ENCODE measurements around the gene RALGPS1.

RALGPS1 gene

GRCh38 chr9:127102788-127103187 is 188.2 kb downstream of the RALGPS1 start:
- no peak for FAIRE-seq

GRCh38 chr9:127104581-127105311 is 190.2 kb downstream of the RALGPS1 start:
- FAIRE-seq: no peak

DNA sequence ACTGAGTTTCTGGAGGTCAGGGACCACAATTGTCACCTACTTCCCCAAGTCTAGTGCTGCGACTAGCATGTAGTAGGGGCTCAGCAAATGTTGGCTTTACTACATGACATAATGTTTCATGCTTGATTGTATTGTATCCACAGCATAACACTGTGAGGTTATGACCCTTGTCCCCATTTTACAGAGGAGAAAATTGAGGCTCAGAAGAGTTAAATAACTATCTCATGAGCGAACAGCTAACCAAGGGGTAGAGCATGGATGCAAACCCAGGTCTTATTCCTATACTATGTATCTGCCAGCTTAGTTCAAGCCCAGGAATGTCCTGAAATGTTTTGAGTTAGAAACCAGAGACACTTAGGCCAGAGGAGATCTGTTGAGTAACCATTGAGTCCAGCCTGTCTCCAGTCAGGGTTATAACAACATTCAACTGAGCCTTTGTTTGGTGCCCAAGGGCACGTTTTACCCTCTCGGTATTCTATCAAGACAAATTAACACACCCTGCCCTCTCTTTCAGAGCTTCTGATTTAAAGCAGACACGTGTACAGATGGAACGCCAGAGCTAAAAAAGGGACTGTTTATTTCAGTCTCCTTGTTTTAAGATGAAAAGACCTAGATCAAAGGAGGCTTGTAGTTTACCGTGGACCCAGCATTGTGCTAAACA is 191.4 kb downstream of the RALGPS1 start:
- no peak for FAIRE-seq

DNA sequence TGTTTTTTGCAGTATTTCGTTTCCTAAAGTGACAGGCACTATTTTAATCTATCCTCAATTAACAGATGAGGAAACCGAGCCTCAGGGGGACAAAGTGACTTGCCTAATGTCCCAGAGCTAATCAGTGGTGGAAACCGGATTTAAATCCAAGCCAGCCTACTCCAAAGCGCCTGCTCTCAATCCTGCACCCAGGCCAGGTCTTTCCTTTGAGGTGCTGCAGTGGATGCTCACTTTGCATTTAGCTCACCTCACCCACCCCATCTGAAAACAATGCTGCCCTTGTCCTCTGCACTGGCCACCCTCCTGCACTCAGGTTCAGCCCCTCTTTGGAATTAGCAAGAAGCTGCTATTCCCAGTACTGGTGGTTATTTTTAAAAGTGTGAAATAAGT is 191.9 kb downstream of the RALGPS1 start:
- no peak for FAIRE-seq

DNA sequence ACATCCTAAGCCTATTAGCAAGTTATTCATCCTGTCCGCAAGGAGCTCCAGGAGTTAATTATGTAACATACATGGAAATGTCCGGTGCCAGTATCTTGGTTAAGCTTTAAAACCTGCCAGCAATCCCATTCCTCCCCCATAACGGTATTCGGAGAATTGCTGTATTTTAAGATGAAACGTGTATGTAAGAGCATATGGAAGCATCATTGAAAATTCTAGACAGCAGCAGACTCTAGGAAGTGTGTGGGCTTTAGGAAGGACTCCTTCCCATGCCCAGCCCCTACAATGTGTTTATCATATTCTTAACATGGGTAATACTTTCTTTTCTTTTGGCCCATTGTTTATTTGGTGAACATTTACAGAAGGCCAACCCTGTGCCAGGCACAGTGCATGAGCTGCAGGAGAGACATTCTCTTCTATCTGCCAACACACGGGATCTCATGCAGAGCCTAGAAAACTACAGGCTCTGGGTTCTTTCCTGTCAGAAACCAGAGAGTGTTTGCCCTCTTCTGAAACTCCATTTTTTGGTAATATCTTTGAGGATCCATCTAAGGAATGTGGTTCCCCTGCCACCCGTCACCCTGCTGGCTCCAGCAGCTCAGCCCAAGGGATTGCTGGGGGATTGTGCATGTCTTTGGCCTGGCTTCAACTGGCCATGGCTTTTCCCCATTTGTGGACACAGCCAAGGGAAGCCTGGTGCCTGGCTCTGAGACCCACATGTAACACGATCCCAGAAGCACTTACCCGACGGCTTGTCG is 192.8 kb downstream of the RALGPS1 start:
- FAIRE-seq: no peak

DNA sequence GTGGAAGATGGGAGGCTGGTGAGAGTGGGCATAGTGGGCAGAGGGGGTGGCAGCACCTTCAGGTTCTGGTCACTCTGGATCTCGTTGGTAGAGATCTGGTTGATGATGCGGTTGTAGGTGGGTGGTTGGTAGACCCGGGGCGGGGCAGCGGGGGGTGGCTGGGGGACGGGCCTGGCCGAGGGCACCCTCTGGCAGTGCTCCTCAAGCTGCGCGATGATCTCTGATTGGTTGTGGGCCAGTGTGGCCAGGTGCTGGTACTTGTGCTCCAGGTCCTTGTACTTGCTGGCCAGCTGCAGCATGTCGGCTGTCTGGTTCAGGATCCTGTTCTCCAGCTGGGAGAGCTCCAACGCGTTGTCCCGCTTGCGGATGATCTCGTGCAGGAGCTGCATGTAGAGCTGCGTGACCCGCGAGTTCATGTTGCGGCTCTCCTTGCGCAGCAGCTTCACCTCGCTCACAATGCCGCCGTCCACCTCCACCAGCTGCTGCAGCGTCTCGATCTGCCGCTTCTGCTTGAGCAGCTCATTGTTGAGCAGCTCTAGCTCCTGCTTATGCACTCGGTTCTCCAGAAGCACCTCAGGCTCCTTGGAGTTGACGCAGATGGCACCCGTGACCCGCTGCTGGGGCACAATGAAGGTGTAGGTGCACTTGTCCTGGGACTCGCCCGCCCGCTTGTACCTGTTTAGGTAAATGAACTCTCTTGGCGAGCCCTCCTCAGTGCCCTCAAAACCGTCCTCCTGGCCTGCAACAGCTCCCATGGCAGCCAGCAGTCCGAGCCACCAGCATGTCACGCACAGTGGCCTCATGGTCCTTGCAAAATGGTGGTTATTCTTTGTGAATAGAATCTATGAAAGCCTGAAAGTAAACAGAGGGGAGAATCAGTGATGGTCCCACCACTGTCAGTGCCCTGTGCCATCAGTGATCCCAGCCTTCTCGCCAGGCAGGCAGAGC is 193.6 kb downstream of the RALGPS1 start:
- no peak for FAIRE-seq

- no peak for FAIRE-seq
These were observed 194.7 kb downstream of the RALGPS1 start for GRCh38 chr9:127109212-127109711.

DNA sequence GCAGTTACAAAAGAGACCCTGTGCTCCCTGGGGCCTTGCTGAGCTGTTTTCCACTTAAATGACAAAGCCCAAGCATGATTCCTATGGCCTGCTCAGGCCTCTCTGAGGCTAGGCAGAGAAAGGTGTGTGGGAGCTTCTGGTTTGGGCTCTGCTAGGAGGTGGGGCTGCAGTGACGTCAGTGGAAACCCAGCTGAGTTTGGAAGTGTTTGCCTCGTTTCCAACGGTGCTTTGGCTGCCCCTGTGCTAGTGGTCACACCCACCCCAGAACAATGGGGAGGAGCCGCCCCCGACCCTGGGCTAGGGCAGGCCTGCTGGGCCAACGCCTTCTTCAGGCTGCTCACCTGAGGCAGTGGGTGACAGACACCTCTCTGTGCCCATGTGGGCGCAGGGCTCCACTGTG is 197.5 kb downstream of the RALGPS1 start:
- FAIRE-seq: no peak

GRCh38 chr9:127112735-127113161 is 198.2 kb downstream of the RALGPS1 start:
- FAIRE-seq: no peak

DNA sequence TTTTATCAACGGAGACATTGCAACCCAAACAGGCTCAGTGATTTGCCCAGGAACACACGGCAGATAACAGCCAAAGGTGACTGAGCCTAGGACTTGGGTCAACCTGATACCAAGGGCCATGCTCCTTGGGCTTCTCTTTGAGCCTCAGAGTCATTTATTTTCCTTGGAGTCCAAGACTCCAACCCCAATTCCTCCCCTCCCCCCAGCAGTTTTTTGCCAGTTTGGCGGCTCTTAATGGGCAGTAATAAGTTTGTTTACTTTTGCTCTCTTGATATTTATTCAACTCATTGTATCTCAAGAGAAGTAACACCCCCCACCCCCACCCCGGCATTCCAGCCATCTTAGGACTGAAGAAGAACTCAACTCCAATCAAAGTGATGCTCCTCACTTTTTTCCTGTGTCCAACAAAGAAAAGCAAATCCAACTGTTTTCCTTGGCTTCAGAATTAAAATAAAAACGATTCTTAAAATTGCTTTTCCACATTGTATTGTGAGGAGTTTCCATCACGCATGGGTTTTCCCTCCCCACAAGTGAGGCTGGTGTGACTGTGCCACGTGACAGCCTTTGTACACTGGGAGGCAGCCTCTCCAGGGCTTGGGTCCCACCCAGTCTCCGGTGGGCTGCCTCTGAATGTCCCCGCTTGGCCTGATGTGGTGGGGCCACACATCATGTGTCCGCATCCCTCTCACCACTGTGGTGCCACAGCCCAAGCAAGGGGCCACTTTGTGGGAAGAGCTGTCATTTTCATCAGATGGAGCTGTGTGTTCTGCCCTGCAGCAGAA is 198.8 kb downstream of the RALGPS1 start:
- FAIRE-seq: no peak

DNA sequence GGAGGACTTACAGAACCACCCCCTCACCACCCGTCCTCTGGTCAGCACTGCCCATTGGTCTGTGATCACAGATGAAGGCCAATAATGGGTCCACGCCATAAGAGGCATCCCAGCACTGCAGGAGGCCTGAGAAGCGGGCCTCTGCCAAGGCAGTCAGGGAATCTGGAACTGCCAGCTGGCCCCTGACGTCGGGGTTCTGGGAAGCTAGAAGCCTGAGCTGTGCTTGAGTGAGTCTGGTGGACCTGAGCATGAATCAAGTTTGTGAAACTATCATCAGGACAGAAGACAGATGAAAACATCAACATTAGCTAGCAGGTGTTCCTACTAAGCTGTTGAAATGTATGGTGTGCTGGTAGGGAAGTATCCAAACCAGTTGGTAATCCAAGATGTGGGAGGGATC is 200.0 kb downstream of the RALGPS1 start:
- FAIRE-seq: no peak

DNA sequence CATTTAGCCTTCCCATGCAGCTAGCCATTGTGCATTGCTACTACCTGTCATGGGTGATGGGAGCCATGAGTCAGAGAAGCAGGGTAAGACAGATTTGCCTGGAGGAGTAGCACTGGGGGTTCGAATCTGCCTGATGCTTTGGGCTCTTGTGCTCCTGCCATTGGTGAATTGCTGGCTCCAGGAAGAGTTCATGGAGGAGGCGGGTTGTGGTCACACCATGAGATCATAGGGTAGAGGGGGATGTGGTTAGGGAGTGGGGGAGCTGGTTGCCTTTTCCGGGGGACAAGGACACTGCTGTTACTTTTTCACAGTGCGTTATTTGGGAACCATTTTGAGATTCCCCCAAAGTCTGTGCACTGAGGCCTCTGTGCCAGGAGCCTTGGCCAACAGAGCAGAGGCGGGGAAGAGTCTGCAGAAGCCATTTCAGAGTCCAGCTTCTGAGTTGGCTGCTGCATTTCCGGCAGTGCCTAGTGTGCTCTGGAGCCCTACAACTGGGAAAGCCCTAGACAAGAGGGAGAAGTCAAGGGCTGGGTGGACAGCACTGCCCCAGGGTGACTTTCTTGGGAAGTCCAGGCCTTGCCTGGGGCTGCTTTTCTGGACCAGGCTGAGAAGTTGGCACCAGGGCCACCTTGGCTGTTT is 201.6 kb downstream of the RALGPS1 start:
- FAIRE-seq: no peak

DNA sequence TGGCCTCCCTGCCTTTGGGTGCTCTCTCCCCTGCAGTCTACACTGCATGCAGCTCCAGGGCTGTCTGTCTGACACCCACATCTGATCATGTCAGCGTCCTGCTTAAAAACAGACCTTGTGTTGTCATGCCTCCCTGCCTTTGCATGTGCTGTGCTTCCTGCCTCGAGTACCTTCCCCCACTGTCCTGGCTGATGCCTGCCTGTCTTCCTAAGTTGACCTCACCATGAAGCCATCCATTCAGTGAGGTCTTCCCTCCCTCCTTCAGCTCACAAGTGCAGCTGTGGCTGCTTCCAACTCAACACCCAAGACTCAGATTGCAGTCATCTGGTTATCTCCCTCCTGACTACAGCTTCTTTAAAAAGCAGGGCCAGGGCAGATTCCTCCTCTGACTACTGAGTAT is 202.4 kb downstream of the RALGPS1 start:
- FAIRE-seq: no peak

GRCh38 chr9:127117801-127118200 is 203.2 kb downstream of the RALGPS1 start:
- no peak for FAIRE-seq

- FAIRE-seq: no peak
These were observed 204.2 kb downstream of the RALGPS1 start for GRCh38 chr9:127118597-127119319.

GRCh38 chr9:127119320-127119709 is 204.7 kb downstream of the RALGPS1 start:
- FAIRE-seq: no peak

GRCh38 chr9:127121628-127122175 is 207.1 kb downstream of the RALGPS1 start:
- FAIRE-seq: no peak

GRCh38 chr9:127122176-127123063 is 207.8 kb downstream of the RALGPS1 start, which contains the start of gene ANGPTL2:
TSS of gene ANGPTL2 (minus strand) at chr9:127122635. CDS start at chr9:127108731, 13,904 bp downstream.
- FAIRE-seq: no peak

Data from A204.1 (cell line).